Measurements from ENCODE around the gene CFC1B.
"Not testable (repeated sequence)": the region's sequence is repeated elsewhere in the genome, so short reads cannot be mapped to it uniquely, and the experiment has no call there.

The CFC1B gene

DNA sequence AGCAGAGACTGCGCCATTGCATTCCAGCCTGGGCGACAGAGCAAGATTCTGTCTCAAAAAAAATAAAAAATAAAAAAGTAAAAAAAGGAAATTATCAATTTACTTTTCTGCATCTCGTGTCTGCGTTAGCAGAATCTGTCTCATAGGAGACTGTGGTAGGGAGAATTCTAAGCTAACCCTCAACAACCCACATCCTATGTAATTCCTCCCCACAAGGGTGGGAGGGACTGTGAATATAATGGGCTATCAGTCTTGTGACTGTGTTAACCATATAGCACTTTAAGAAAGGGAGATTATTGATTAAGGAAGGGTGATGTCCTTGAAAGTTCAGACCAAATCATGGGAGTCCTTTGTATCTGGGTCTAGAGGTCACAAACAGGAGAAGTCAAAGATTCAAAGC, 45.1 kb downstream of the CFC1B start:
- DNase-seq (ENCODE audit: low spot score) = not testable (repeated sequence)

DNA sequence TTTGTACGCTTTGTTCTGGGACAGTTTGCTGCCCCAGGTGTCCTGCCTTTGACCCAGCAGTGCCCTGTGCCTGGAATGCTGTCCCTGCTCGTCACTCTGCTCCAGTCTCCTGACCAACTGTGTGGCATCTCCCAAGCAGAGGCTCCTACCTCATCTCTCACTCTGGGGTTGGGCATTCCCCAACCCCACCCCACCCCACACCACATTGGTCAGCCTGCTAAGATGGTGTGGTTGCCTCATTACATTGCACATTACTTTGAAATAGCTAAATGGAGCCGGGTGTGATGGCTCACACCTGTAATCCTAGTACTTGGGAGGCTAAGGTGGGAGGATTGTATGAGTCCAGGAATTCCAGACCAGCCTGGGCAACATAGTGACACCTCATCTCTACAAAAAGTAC, 50.9 kb downstream of the CFC1B start:
- not testable (repeated sequence) for DNase-seq (ENCODE audit: low spot score)

DNA sequence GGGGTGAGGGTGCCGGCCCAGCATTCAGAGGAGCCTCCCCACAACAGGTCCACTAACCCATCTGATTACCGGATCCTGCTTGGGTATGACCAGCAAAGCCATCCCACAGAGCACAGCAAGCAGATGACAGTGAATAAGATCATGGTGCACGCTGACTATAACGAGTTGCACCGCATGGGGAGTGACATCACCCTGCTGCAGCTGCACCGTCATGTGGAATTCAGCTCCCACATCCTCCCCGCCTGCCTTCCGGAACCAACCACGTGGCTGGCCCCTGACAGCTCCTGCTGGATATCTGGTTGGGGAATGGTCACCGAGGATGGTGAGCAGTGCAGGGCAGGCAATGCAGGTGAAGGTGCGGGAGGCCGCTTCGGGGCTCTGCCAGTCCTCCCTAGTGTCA, 53.2 kb downstream of the CFC1B start:
- DNase-seq (ENCODE audit: low spot score) = not testable (repeated sequence)

DNA sequence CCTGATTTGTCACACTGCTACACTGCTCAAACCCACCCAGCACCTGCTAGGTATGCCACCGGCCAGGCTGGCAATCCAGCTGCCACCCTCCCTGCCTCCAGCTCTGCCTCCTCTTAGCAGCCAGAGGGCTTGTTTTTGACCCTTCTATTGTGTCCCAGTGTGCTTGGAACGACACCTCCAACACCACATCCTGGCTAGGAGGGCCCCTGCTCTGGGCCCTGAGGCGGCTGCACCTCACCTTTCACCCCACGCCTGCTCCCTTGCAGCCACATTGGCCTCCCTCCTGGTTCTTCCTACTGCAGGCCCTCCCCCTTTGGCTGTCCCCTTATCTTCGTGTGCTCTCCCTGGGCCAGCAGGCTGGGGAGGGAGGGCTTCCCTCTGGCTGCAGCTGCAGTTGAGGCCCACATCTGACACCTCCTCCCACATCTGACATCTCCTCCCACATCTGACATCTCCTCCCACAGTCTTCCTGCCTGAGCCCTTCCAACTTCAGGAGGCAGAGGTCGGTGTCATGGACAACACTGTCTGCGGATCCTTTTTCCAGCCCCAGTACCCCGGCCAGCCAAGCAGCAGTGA, 55.3 kb downstream of the CFC1B start:
- DNase-seq (ENCODE audit: low spot score) = not testable (repeated sequence)

DNA sequence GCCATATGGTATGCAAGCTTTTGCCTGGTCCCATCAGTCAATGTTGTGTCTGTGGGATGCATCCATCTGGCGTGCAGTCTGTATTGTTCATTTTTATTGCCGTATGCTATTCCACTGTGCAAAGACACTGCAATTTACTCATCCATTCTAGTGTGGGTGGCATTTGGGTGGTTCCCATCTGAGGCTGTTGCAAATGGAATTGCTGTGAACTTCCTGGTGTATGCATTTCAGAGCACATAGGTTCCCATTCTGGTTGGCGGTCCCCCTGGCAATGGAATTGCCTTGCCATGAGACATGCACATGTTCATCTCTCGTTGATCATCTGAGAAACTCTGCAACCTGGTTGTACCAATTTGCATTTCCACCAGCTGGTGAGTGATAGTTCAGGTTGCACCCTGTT, 56.5 kb downstream of the CFC1B start:
- DNase-seq (ENCODE audit: low spot score) = not testable (repeated sequence)
